Measurements from ENCODE around the gene LMO7.

LMO7 gene

DNA sequence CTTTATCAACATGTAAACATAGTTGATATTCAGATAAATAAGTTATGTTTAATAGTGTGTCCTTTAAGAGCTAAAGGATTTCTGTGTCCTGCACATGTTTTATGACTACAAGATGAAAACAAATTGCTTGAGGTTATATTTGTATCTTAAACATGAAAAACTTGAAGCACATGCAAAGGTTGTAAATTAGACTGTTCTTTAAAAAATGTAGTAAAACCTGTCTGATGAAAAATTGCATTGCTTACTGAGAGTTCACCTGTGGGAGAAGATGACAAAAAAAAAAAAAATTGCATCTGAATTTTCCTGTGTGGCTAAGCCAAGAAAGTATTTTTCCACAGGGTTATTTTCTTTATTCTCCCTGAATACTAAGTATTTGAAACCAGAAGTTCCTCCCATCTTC lies 25.7 kb upstream of the LMO7 start:
- H3K18ac ChIP-seq (ENCODE audit: low read length): no peak overlapping the region
- no peak overlapping the region for H2BK5ac ChIP-seq (ENCODE audit: low read length)
- H2BK120ac ChIP-seq (ENCODE audit: low read depth, low read length): no peak overlapping the region
- no peak overlapping the region for H3K4me3 ChIP-seq (ENCODE audit: low read length)
- no peak overlapping the region for H2AK5ac ChIP-seq (ENCODE audit: low read length)
- H3K79me2 ChIP-seq (ENCODE audit: control insufficient read depth, insufficient read depth, low read length): no peaks in the 10 kb centered on the region
- H2BK15ac ChIP-seq (replicated peaks; ENCODE audit: low read depth): no peak overlapping the region
- H3K4ac ChIP-seq (ENCODE audit: low read depth, low read length): no peak overlapping the region
- H3K56ac ChIP-seq (ENCODE audit: low read length): no peak overlapping the region
- H3K27ac ChIP-seq (ENCODE audit: low read depth, low read length): no peak overlapping the region
- H4K5ac ChIP-seq (ENCODE audit: low read length): no peak overlapping the region
- no peak for DNase-seq
- no peak overlapping the region for H3K9ac ChIP-seq (ENCODE audit: low read length)
- no peaks in the 10 kb centered on the region for H3K27me3 ChIP-seq (ENCODE audit: insufficient read depth, low read length, poor library complexity)
- no peaks in the 10 kb centered on the region for H3K79me1 ChIP-seq (ENCODE audit: low read length)
- no peaks in the 10 kb centered on the region for H3K4me1 ChIP-seq (ENCODE audit: control insufficient read depth, low read depth, low read length)
- H4K8ac ChIP-seq (ENCODE audit: low read depth, low read length): no peak overlapping the region
- no peak overlapping the region for H3K23ac ChIP-seq (ENCODE audit: low read length)
- H3K36me3 ChIP-seq (ENCODE audit: control insufficient read depth, insufficient read depth, low read length): no peaks in the 10 kb centered on the region
- no peak overlapping the region for H3K4me2 ChIP-seq (ENCODE audit: low read length)

DNA sequence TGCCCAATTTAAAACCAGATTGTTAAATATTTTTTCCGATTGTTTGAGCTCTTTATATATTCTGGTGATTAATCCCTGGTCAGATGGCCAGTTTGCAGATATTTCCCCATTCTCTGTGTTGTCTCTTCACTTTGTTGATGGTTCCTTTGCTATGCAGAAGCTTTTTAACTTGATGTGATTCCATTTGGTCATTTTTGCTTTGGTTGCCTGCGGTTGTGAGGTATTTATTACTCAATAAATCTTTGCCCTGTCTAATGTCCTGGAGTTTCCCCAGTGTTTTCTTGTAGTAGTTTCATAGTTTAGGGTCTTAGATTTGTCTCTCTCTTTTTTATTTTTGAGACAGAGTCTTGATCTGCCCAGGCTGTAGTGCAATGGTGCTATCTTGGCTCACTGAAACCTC lies 23.8 kb upstream of the LMO7 start:
- no CpG with 5 or more reads among the region's 2 CpGs for WGBS (ENCODE audit: extremely low coverage, insufficient coverage, low lambda C conversion rate)

DNA sequence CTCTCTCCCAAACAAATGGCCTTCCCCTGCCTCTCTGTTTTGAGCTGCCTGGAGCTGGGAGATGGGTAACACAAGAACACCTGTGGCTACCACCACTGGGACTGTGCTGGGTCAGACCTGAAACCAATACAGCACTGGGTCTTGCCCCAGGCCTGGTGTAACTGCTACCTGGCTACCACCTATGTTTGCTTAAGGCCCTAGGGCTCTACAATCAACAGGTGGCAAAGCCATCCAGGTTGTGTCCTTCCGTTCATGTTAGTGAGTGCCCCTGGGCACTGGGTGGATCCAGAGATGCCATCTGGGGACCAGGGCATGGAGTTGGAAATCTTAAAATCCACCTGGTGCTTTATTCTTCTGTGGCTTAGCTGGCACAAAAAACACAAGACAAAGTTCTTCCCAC lies 18.9 kb upstream of the LMO7 start:
- Histone ChIP-seq H3K27ac (ENCODE audit: low read depth, low read length) (no peak overlapping the region), H3K4me3 (ENCODE audit: low read length) (no peak overlapping the region), H3K4ac (ENCODE audit: low read depth, low read length) (no peak overlapping the region), H2BK5ac (ENCODE audit: low read length) (no peak overlapping the region), H2AK5ac (ENCODE audit: low read length) (no peak overlapping the region), H4K8ac (ENCODE audit: low read depth, low read length) (no peak overlapping the region), H3K56ac (ENCODE audit: low read length) (no peak overlapping the region), H3K9ac (ENCODE audit: low read length) (no peak overlapping the region), H3K4me1 (ENCODE audit: control insufficient read depth, low read depth, low read length) (no peaks in the 10 kb centered on the region), H3K4me2 (ENCODE audit: low read length) (no peak overlapping the region), H4K5ac (ENCODE audit: low read length) (no peak overlapping the region), H3K23ac (ENCODE audit: low read length) (no peak overlapping the region), H3K27me3 (ENCODE audit: insufficient read depth, low read length, poor library complexity) (no peaks in the 10 kb centered on the region), H3K18ac (ENCODE audit: low read length) (no peak overlapping the region), H2BK15ac (replicated peaks; ENCODE audit: low read depth) (no peak overlapping the region), H3K79me2 (ENCODE audit: control insufficient read depth, insufficient read depth, low read length) (no peaks in the 10 kb centered on the region), H2BK120ac (ENCODE audit: low read depth, low read length) (no peak overlapping the region), H3K79me1 (ENCODE audit: low read length) (no peaks in the 10 kb centered on the region), H3K36me3 (ENCODE audit: control insufficient read depth, insufficient read depth, low read length) (no peaks in the 10 kb centered on the region)
- no peak for DNase-seq
- WGBS (ENCODE audit: extremely low coverage, insufficient coverage, low lambda C conversion rate): no CpG with 5 or more reads among the region's 1 CpG

More for the DNA sequence above, 23.8 kb upstream of the LMO7 start:
- H3K4me3 ChIP-seq (ENCODE audit: low read length): no peak overlapping the region
- no peak overlapping the region for H3K9ac ChIP-seq (ENCODE audit: low read length)
- no peaks in the 10 kb centered on the region for H3K36me3 ChIP-seq (ENCODE audit: control insufficient read depth, insufficient read depth, low read length)
- H3K18ac ChIP-seq (ENCODE audit: low read length): no peak overlapping the region
- no peak for DNase-seq
- H2AK5ac ChIP-seq (ENCODE audit: low read length): no peak overlapping the region
- H2BK15ac ChIP-seq (replicated peaks; ENCODE audit: low read depth): no peak overlapping the region
- H3K4me1 ChIP-seq (ENCODE audit: control insufficient read depth, low read depth, low read length): no peaks in the 10 kb centered on the region
- H3K23ac ChIP-seq (ENCODE audit: low read length): no peak overlapping the region
- H2BK5ac ChIP-seq (ENCODE audit: low read length): no peak overlapping the region
- H4K8ac ChIP-seq (ENCODE audit: low read depth, low read length): no peak overlapping the region
- no peak overlapping the region for H3K4ac ChIP-seq (ENCODE audit: low read depth, low read length)
- H3K79me1 ChIP-seq (ENCODE audit: low read length): no peaks in the 10 kb centered on the region
- H3K56ac ChIP-seq (ENCODE audit: low read length): no peak overlapping the region
- no peak overlapping the region for H3K27ac ChIP-seq (ENCODE audit: low read depth, low read length)
- no peak overlapping the region for H4K5ac ChIP-seq (ENCODE audit: low read length)
- no peaks in the 10 kb centered on the region for H3K79me2 ChIP-seq (ENCODE audit: control insufficient read depth, insufficient read depth, low read length)
- no peak overlapping the region for H3K4me2 ChIP-seq (ENCODE audit: low read length)
- no peak overlapping the region for H2BK120ac ChIP-seq (ENCODE audit: low read depth, low read length)
- no peaks in the 10 kb centered on the region for H3K27me3 ChIP-seq (ENCODE audit: insufficient read depth, low read length, poor library complexity)

DNA sequence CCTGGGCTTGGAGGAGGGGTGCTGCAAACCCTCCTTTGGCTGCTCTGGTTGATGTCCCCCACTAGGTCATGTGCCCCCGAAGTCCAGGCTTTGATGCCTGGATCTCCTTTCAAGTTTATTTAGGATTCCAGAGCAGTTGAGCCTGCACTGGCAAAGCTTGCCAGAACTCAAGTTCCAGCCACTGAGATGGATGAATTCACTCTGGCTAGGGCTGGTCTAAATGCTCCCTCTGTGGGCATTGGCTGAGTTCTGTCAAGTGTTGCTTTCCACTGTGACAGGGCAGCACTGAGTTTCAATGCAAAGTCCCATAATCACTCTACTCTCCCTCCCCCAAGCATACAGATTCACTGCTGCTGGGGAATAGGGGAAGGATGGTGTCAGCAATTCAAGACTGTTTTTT lies 17.8 kb upstream of the LMO7 start:
- WGBS (ENCODE audit: extremely low coverage, insufficient coverage, low lambda C conversion rate): no CpG with 5 or more reads among the region's 1 CpG
- Histone ChIP-seq H3K23ac (ENCODE audit: low read length) (no peak overlapping the region), H2AK5ac (ENCODE audit: low read length) (no peak overlapping the region), H3K4me2 (ENCODE audit: low read length) (no peak overlapping the region), H3K27me3 (ENCODE audit: insufficient read depth, low read length, poor library complexity) (no peaks in the 10 kb centered on the region), H2BK15ac (replicated peaks; ENCODE audit: low read depth) (no peak overlapping the region), H4K8ac (ENCODE audit: low read depth, low read length) (no peak overlapping the region), H3K4ac (ENCODE audit: low read depth, low read length) (no peak overlapping the region), H4K5ac (ENCODE audit: low read length) (no peak overlapping the region), H3K4me3 (ENCODE audit: low read length) (no peak overlapping the region), H3K79me1 (ENCODE audit: low read length) (no peaks in the 10 kb centered on the region), H2BK120ac (ENCODE audit: low read depth, low read length) (no peak overlapping the region), H3K18ac (ENCODE audit: low read length) (no peak overlapping the region), H3K9ac (ENCODE audit: low read length) (no peak overlapping the region), H2BK5ac (ENCODE audit: low read length) (no peak overlapping the region), H3K36me3 (ENCODE audit: control insufficient read depth, insufficient read depth, low read length) (no peaks in the 10 kb centered on the region), H3K79me2 (ENCODE audit: control insufficient read depth, insufficient read depth, low read length) (no peaks in the 10 kb centered on the region), H3K27ac (ENCODE audit: low read depth, low read length) (no peak overlapping the region), H3K56ac (ENCODE audit: low read length) (no peak overlapping the region), H3K4me1 (ENCODE audit: control insufficient read depth, low read depth, low read length) (no peaks in the 10 kb centered on the region)
- no peak for DNase-seq

DNA sequence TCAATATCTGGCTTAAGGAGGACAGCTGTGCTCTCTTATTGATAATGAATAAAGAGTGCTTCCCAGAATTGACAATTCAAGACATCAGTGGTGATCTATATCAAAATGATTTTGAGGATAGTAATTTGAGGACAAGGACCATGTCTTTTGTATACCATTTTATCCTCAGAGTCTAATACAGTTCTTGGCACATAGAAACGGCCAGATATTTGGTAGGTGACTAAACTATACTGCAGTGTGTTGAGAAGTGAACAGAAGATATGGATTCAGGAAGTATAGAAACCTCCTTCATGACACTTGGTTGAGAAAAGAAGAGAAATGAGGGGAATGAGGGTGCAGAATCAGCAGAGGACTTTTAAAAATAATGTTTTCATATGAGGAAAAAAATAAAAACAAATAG lies 16.1 kb upstream of the LMO7 start:
- no peak overlapping the region for H2BK120ac ChIP-seq (ENCODE audit: low read depth, low read length)
- no peak overlapping the region for H2BK5ac ChIP-seq (ENCODE audit: low read length)
- H3K4me1 ChIP-seq (ENCODE audit: control insufficient read depth, low read depth, low read length): no peaks in the 10 kb centered on the region
- H3K23ac ChIP-seq (ENCODE audit: low read length): no peak overlapping the region
- DNase-seq: no peak
- H3K27me3 ChIP-seq (ENCODE audit: insufficient read depth, low read length, poor library complexity): no peaks in the 10 kb centered on the region
- H3K18ac ChIP-seq (ENCODE audit: low read length): no peak overlapping the region
- no peak overlapping the region for H2BK15ac ChIP-seq (replicated peaks; ENCODE audit: low read depth)
- H3K79me2 ChIP-seq (ENCODE audit: control insufficient read depth, insufficient read depth, low read length): no peaks in the 10 kb centered on the region
- H4K8ac ChIP-seq (ENCODE audit: low read depth, low read length): no peak overlapping the region
- H4K5ac ChIP-seq (ENCODE audit: low read length): no peak overlapping the region
- H3K36me3 ChIP-seq (ENCODE audit: control insufficient read depth, insufficient read depth, low read length): no peaks in the 10 kb centered on the region
- no peak overlapping the region for H3K56ac ChIP-seq (ENCODE audit: low read length)
- H3K27ac ChIP-seq (ENCODE audit: low read depth, low read length): no peak overlapping the region
- H3K9ac ChIP-seq (ENCODE audit: low read length): no peak overlapping the region
- H3K4me3 ChIP-seq (ENCODE audit: low read length): no peak overlapping the region
- no peak overlapping the region for H2AK5ac ChIP-seq (ENCODE audit: low read length)
- no CpG with 5 or more reads among the region's 1 CpG for WGBS (ENCODE audit: extremely low coverage, insufficient coverage, low lambda C conversion rate)
- no peaks in the 10 kb centered on the region for H3K79me1 ChIP-seq (ENCODE audit: low read length)
- H3K4me2 ChIP-seq (ENCODE audit: low read length): no peak overlapping the region
- no peak overlapping the region for H3K4ac ChIP-seq (ENCODE audit: low read depth, low read length)

DNA sequence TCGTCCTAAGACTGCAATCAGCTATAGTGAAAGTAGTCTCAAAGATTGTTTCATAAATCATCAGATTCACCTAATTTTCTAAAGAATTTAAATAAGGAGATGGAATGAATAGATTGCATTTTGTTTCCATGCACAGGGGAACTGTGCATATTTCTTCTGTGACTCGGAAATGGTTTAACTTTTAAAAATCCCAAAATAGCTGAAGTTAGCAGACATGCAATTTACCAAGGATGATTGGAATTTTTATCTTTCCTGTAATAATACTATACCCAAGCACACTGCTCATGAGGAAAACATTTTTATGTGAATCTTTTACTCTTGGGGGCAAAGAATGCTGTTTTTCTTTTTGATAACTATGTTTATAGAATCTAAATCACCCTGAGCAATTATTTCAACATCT lies 15.0 kb upstream of the LMO7 start:
- no peak overlapping the region for H2BK15ac ChIP-seq (replicated peaks; ENCODE audit: low read depth)
- H3K56ac ChIP-seq (ENCODE audit: low read length): no peak overlapping the region
- H3K4ac ChIP-seq (ENCODE audit: low read depth, low read length): no peak overlapping the region
- no peak overlapping the region for H2BK5ac ChIP-seq (ENCODE audit: low read length)
- H4K8ac ChIP-seq (ENCODE audit: low read depth, low read length): no peak overlapping the region
- H3K23ac ChIP-seq (ENCODE audit: low read length): no peak overlapping the region
- H3K27ac ChIP-seq (ENCODE audit: low read depth, low read length): no peak overlapping the region
- no peak overlapping the region for H4K5ac ChIP-seq (ENCODE audit: low read length)
- H3K36me3 ChIP-seq (ENCODE audit: control insufficient read depth, insufficient read depth, low read length): no peaks in the 10 kb centered on the region
- no peaks in the 10 kb centered on the region for H3K79me2 ChIP-seq (ENCODE audit: control insufficient read depth, insufficient read depth, low read length)
- no peak overlapping the region for H2BK120ac ChIP-seq (ENCODE audit: low read depth, low read length)
- H3K79me1 ChIP-seq (ENCODE audit: low read length): no peaks in the 10 kb centered on the region
- no peak overlapping the region for H3K18ac ChIP-seq (ENCODE audit: low read length)
- no peak overlapping the region for H3K9ac ChIP-seq (ENCODE audit: low read length)
- H3K4me3 ChIP-seq (ENCODE audit: low read length): no peak overlapping the region
- no peak overlapping the region for H3K4me2 ChIP-seq (ENCODE audit: low read length)
- no peaks in the 10 kb centered on the region for H3K4me1 ChIP-seq (ENCODE audit: control insufficient read depth, low read depth, low read length)
- DNase-seq: no peak
- H2AK5ac ChIP-seq (ENCODE audit: low read length): no peak overlapping the region
- H3K27me3 ChIP-seq (ENCODE audit: insufficient read depth, low read length, poor library complexity): no peaks in the 10 kb centered on the region
- no CpG with 5 or more reads among the region's 2 CpGs for WGBS (ENCODE audit: extremely low coverage, insufficient coverage, low lambda C conversion rate)
